ENCODE measurements around the gene DPP4. TPM values are rescaled to one million over a fixed set of nuclear protein-coding genes. Genes with fewer than 3 reads are reported as not detected.

Gene DPP4
- total and polyA plus RNA-seq, 2 of the 13 experiments (the other 11 are each of a cell fraction or from before 2014, with no cell fraction given), result 39.4 to 109 TPM

GRCh38 chr2:162085090-162085891 is 11.3 kb upstream of the DPP4 start (continued):
- no peak for TF ChIP-seq GPN1 (CRISPR knock-in tag; IDR thresholded peaks at IDR 0.05; ENCODE audit: borderline replicate concordance)
- TF ChIP-seq RARG (CRISPR knock-in tag; IDR thresholded peaks at IDR 0.05; ENCODE audit: low read depth), result no peak
- no peak for TF ChIP-seq ZNF496 (CRISPR knock-in tag; IDR thresholded peaks at IDR 0.05; ENCODE audit: insufficient replicate concordance)
- 0 out of 2 replicates have a peak, but pooled peaks have one; percentile 16 for TF ChIP-seq NR2F2 (IDR thresholded peaks at IDR 0.05; ENCODE audit: borderline replicate concordance, low read depth)
- no peak for TF ChIP-seq ZKSCAN1 (IDR thresholded peaks at IDR 0.05; ENCODE audit: low read length)
- no peak for TF ChIP-seq PCBP1 (IDR thresholded peaks at IDR 0.05; ENCODE audit: borderline replicate concordance, low read depth, low read length)
- TF ChIP-seq ZNF282 (IDR thresholded peaks at IDR 0.05; ENCODE audit: partially characterized antibody), result no peak
- no peak for TF ChIP-seq RBFOX2 (IDR thresholded peaks at IDR 0.05; ENCODE audit: low read depth, low read length)
- no peak for TF ChIP-seq ZNF83 (CRISPR knock-in tag; IDR thresholded peaks at IDR 0.05; ENCODE audit: borderline replicate concordance)
- TF ChIP-seq ZNF225 (CRISPR knock-in tag; IDR thresholded peaks at IDR 0.05), result no peak
- TF ChIP-seq, protein P1, sequence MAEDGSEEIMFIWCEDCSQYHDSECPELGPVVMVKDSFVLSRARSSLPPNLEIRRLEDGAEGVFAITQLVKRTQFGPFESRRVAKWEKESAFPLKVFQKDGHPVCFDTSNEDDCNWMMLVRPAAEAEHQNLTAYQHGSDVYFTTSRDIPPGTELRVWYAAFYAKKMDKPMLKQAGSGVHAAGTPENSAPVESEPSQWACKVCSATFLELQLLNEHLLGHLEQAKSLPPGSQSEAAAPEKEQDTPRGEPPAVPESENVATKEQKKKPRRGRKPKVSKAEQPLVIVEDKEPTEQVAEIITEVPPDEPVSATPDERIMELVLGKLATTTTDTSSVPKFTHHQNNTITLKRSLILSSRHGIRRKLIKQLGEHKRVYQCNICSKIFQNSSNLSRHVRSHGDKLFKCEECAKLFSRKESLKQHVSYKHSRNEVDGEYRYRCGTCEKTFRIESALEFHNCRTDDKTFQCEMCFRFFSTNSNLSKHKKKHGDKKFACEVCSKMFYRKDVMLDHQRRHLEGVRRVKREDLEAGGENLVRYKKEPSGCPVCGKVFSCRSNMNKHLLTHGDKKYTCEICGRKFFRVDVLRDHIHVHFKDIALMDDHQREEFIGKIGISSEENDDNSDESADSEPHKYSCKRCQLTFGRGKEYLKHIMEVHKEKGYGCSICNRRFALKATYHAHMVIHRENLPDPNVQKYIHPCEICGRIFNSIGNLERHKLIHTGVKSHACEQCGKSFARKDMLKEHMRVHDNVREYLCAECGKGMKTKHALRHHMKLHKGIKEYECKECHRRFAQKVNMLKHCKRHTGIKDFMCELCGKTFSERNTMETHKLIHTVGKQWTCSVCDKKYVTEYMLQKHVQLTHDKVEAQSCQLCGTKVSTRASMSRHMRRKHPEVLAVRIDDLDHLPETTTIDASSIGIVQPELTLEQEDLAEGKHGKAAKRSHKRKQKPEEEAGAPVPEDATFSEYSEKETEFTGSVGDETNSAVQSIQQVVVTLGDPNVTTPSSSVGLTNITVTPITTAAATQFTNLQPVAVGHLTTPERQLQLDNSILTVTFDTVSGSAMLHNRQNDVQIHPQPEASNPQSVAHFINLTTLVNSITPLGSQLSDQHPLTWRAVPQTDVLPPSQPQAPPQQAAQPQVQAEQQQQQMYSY (CRISPR knock-in tag; IDR thresholded peaks at IDR 0.05), result no peak
- TF ChIP-seq, protein P2, sequence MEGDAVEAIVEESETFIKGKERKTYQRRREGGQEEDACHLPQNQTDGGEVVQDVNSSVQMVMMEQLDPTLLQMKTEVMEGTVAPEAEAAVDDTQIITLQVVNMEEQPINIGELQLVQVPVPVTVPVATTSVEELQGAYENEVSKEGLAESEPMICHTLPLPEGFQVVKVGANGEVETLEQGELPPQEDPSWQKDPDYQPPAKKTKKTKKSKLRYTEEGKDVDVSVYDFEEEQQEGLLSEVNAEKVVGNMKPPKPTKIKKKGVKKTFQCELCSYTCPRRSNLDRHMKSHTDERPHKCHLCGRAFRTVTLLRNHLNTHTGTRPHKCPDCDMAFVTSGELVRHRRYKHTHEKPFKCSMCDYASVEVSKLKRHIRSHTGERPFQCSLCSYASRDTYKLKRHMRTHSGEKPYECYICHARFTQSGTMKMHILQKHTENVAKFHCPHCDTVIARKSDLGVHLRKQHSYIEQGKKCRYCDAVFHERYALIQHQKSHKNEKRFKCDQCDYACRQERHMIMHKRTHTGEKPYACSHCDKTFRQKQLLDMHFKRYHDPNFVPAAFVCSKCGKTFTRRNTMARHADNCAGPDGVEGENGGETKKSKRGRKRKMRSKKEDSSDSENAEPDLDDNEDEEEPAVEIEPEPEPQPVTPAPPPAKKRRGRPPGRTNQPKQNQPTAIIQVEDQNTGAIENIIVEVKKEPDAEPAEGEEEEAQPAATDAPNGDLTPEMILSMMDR (CRISPR knock-in tag; IDR thresholded peaks at IDR 0.05), result no peak
- no peak for TF ChIP-seq SPEN (CRISPR knock-in tag; IDR thresholded peaks at IDR 0.05; ENCODE audit: low read depth)
- TF ChIP-seq KLF16 (CRISPR knock-in tag; IDR thresholded peaks at IDR 0.05), result 0 out of 4 replicates have a peak, but pooled peaks of 1 of the 2 experiments have one; percentile 33
- no peak for TF ChIP-seq DRAP1 (CRISPR knock-in tag; IDR thresholded peaks at IDR 0.05)
- no peak for TF ChIP-seq ZNF280B (CRISPR knock-in tag; IDR thresholded peaks at IDR 0.05; ENCODE audit: borderline replicate concordance)
- peak; percentile 75 for TF ChIP-seq MED1 (CRISPR knock-in tag; IDR thresholded peaks at IDR 0.05)
- peak; percentile 85 for TF ChIP-seq HDAC2 (CRISPR knock-in tag; IDR thresholded peaks at IDR 0.05)
- TF ChIP-seq EEA1 (CRISPR knock-in tag; IDR thresholded peaks at IDR 0.05; ENCODE audit: borderline replicate concordance), result no peak
- TF ChIP-seq XRCC5 (optimal IDR thresholded peaks at IDR 0.05; ENCODE audit: low read length), result no peak
- no peak for TF ChIP-seq ZSCAN31 (CRISPR knock-in tag; IDR thresholded peaks at IDR 0.05; ENCODE audit: low read depth)
- TF ChIP-seq TMF1 (CRISPR knock-in tag; IDR thresholded peaks at IDR 0.05; ENCODE audit: low read depth), result no peak
- no peak for TF ChIP-seq ZNF567 (CRISPR knock-in tag; IDR thresholded peaks at IDR 0.05; ENCODE audit: borderline replicate concordance)
